ENCODE data around the gene TTC13. TPM values are rescaled to one million over a fixed set of nuclear protein-coding genes. Genes with fewer than 3 reads are reported as not detected.

Gene TTC13
- total and polyA plus RNA-seq, 2 of the 4 experiments (the other 2 are of a cell fraction) = 6.1 to 9.1 TPM

- BruUV-seq (replicated peaks) = no TSS peak
- Histone ChIP-seq H3K9me1 (ENCODE audit: insufficient read depth, low read length) (no peaks in the 10 kb centered on the region; the same call in 1 of the 2 replicates), H3K4me1 (ENCODE audit: control insufficient read depth, insufficient read depth, low read length) (peaks cover 4% of the 10 kb centered on the region), H3K27me3 (ENCODE audit: control insufficient read depth, insufficient read depth, low read length) (no peaks in the 10 kb centered on the region), H3K9me3 (ENCODE audit: control insufficient read depth, insufficient read depth, low read length) (no peaks in the 10 kb centered on the region), H2BK20ac (ENCODE audit: low read depth, low read length) (no peak overlapping the region), H4K20me1 (ENCODE audit: insufficient read depth, low read length) (no peaks in the 10 kb centered on the region), H3K18ac (ENCODE audit: low read depth, low read length) (no peak overlapping the region), H3K4me3 (ENCODE audit: insufficient read depth, low read depth, low read length) (no peak overlapping the region), H3K23ac (ENCODE audit: low read depth, low read length) (no peak overlapping the region), H2BK120ac (ENCODE audit: low read depth, low read length) (no peak overlapping the region), H4K5ac (ENCODE audit: low read depth, low read length) (no peak overlapping the region), H4K8ac (ENCODE audit: low read depth in 2 of 2, low read length in 2 of 2) (no peak overlapping the region), H2AK9ac (replicated peaks; ENCODE audit: low read depth, low read length, poor library complexity) (no peak overlapping the region), H3K79me1 (ENCODE audit: low read depth in 1 of 2, low read length in 2 of 2) (no peaks in the 10 kb centered on the region), H3K14ac (replicated peaks; ENCODE audit: low read depth, low read length) (no peak overlapping the region), H3K36me3 (ENCODE audit: control insufficient read depth, insufficient read depth, low read length) (no peaks in the 10 kb centered on the region), H3K27ac (ENCODE audit: insufficient read depth, low read length) (no peak overlapping the region), H3K56ac (ENCODE audit: extremely low read depth, insufficient read depth, low read length) (no peak overlapping the region), H2BK15ac (ENCODE audit: low read depth, low read length) (no peak overlapping the region), H3K9ac (ENCODE audit: low read depth, low read length) (no peak overlapping the region), H4K91ac (ENCODE audit: insufficient read depth, low read depth, low read length) (no peak overlapping the region), H3K4ac (ENCODE audit: low read depth, low read length) (no peak overlapping the region), H3K4me2 (ENCODE audit: low read depth, low read length) (no peak overlapping the region), H2BK5ac (ENCODE audit: low read depth, low read length, poor library complexity, severe bottlenecking) (no peak overlapping the region), H2AFZ (replicated peaks; ENCODE audit: low read length, poor library complexity) (no peak overlapping the region), H2AK5ac (ENCODE audit: low read depth, low read length) (no peak overlapping the region; the same call in 1 of the 2 replicates)
- ATAC-seq (ENCODE audit: low read depth) (no peak), DNase-seq (no peak)
- dilution Hi-C loops (cut with HindIII; ENCODE audit: low sequenced_read_pairs, unreplicated experiment) = no loop called here
- intact Hi-C loops (cut with micrococcal nuclease) = no loop called here
- TF ChIP-seq SMC3 (IDR thresholded peaks at IDR 0.05; ENCODE audit: low read depth, low read length) (no peak), USF2 (IDR thresholded peaks at IDR 0.05; ENCODE audit: low read depth, low read length) (no peak), MAZ (IDR thresholded peaks at IDR 0.05; ENCODE audit: borderline replicate concordance, low read depth, low read length) (no peak), NFE2L2 (IDR thresholded peaks at IDR 0.05; ENCODE audit: low read depth, low read length) (no peak), FOS (IDR thresholded peaks at IDR 0.05; ENCODE audit: low read depth, low read length) (no peak), RFX5 (IDR thresholded peaks at IDR 0.05; ENCODE audit: low read depth, low read length) (no peak), POLR2A (IDR thresholded peaks at IDR 0.05; ENCODE audit: low read depth, low read length) (no peak), CHD1 (IDR thresholded peaks at IDR 0.05; ENCODE audit: low read depth, low read length) (no peak), MXI1 (IDR thresholded peaks at IDR 0.05; ENCODE audit: borderline replicate concordance, low read depth, low read length) (no peak), CTCF (conservative IDR thresholded peaks at IDR 0.05; ENCODE audit: low read depth, low read length) (no peak), RAD21 (IDR thresholded peaks at IDR 0.05; ENCODE audit: low read length) (no peak)
- POLR2A ChIA-PET (ENCODE audit: unreplicated experiment) = no interaction called here
- CTCF ChIA-PET = no interaction called here
- in situ Hi-C loops (cut with MboI; ENCODE audit: low sequenced_read_pairs) = no loop called here
- WGBS, 2 experiments (ENCODE audit: extremely low coverage in 2 of 2, insufficient read length in 1 of 2) = 80% methylated on average over 1 of the region's 5 CpGs; no CpG with 5 or more reads in 1 of the 2 experiments
Measured at GRCh38 chr1:230894664-230895063, 84.0 kb downstream of the TTC13 start.
